ENCODE results near the gene DYNLRB1. TPM values are rescaled to one million over a fixed set of nuclear protein-coding genes. Genes with fewer than 3 reads are reported as not detected.
"Not testable (repeated sequence)": the region's sequence is repeated elsewhere in the genome, so short reads cannot be mapped to it uniquely, and the experiment has no call there.

Gene DYNLRB1
- total and polyA plus RNA-seq, 11 donors, result 129 to 405 (median 147) TPM

DNA sequence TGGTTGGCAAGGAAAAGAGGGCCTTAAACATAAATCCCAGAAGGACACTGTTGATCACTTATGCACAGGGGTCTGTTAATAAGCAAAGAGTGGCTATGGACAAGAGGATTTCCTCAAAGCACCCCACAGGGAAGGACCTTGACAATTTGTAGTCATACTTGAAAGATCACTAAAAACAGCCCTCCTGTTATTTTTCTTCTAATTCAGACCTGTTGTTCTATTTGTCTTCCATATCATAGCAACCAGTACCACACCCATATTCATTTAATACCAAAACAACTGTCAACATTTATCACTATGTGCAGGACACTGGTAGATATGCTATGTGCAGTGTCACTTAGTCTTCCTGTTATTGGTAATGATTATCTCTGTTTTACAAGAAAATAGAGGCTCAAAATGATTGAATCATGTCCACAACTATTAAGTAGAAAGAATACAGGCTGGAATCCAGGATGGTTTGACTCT is 3.2 kb upstream of the DYNLRB1 start:
- no peak for ATAC-seq
- Histone ChIP-seq H3K9me3 (no peaks in the 10 kb centered on the region), H3K36me3 (peaks cover 0 to 42% (median 26%) of the 10 kb centered on the region in 9 donors), H3K4me3 (no peak overlapping the region), H3K27me3 (no peaks in the 10 kb centered on the region), H3K27ac (no peak overlapping the region), H3K4me1 (peaks cover 0 to 36% (median 17%) of the 10 kb centered on the region in 12 donors)
- TF ChIP-seq CTCF (IDR thresholded peaks at IDR 0.05) (no peak), POLR2A (IDR thresholded peaks at IDR 0.05) (no peak)
- no peak for DNase-seq
- intact Hi-C loops (cut with DNase I), result loop anchor here in 1 of 10 donors (10.0 kb wide), 1 partner anchor 198 kb away; no protein-coding TSS in a partner anchor

DNA sequence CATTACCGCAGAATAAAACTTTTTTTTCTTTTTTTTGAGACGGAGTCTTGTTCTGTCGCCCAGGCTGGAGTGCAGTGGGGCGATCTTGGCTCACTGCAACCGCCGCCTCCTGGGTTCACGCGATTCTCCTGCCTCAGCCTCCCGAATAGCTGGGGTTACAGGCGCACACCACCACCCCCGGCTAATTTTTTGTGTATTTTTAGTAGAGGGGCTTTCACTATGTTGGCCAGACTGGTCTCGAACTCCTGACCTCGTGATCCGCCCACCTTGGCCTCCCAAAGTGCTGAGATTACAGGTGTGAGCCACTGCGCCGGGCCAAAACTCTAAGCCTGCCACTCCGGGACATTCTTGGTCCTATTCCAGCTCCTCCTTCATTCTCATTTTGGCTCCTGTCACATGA is 2.2 kb upstream of the DYNLRB1 start:
- H3K36me3 ChIP-seq, result peaks cover 0 to 35% (median 16%) of the 10 kb centered on the region in 9 donors
- intact Hi-C loops (cut with DNase I), result loop anchor here in 1 of 10 donors (10.0 kb wide), 1 partner anchor 199 kb away; no protein-coding TSS in a partner anchor

DNA sequence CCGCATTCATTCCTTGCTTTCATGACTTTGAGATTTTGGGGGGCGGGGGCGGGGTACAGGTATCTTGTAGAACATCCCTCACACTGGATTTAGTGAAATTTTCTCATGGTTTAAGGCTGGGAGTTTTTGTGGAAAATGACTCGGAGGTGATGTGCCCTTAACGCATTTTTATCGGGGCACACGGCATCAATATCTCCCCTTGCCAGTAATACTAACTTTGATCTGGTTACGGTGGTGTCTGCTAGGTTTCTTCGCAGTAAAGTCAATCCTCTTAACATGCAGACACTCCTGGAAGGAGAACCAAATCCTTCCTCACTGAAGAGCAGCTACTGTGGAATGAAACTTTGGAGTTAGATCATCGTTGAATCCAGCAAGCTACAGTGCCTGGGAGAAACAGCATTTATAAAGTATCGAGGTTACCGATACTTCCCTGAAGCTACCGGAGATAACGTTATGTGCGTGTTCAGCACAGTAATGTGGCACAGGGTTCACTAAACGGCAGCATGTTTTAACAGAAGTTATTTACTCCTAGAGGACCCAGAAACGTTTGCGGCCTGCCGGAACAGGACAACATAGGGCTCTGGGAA is 1.2 kb upstream of the DYNLRB1 start:
- Histone ChIP-seq H3K36me3 (peaks cover 0 to 35% (median 15%) of the 10 kb centered on the region in 9 donors), H3K27me3 (no peaks in the 10 kb centered on the region), H3K4me1 (peaks cover 0 to 48% (median 25%) of the 10 kb centered on the region in 12 donors), H3K27ac (peak overlapping the region in 11 of 12 donors; percentile 20 to 99 (median 95)), H3K9me3 (no peaks in the 10 kb centered on the region), H3K4me3 (peak overlapping the region; percentile 56 to 95 (median 80))
- no peak for ATAC-seq
- DNase-seq, result no peak
- intact Hi-C loops (cut with DNase I), result loop anchor here in 2 of 10 donors (5.0 to 10.0 kb wide), 2 partner anchors 200 to 203 kb away; no protein-coding TSS in a partner anchor
- 30 to 47% (median 37%) methylated on average over 19 of the region's 19 CpGs for WGBS, 4 donors
- TF ChIP-seq CTCF (IDR thresholded peaks at IDR 0.05) (no peak), POLR2A (IDR thresholded peaks at IDR 0.05) (no peak)

More for the DNA sequence above, 2.2 kb upstream of the DYNLRB1 start:
- 87 to 92% (median 88%) methylated on average over 17 of the region's 17 CpGs for WGBS, 4 donors
- H3K4me1 ChIP-seq, result peaks cover 0 to 44% (median 24%) of the 10 kb centered on the region in 12 donors
- not testable (repeated sequence) for H3K27me3 ChIP-seq, H3K9me3 ChIP-seq, ATAC-seq, H3K27ac ChIP-seq, H3K4me3 ChIP-seq, DNase-seq

- WGBS, 4 donors, result 3 to 16% (median 10%) methylated on average over 32 to 36 of the region's 36 CpGs
- ATAC-seq, result peak; percentile 28 to 54 (median 50)
- intact Hi-C loops (cut with DNase I), result loop anchor here in 4 of 10 donors (2.0 to 10.0 kb wide), 4 partner anchors 201 to 213 kb away; partner anchors contain the start of gene AHCY (in 1 of the 4)
- Histone ChIP-seq H3K4me3 (peak overlapping the region; percentile 56 to 95 (median 80)), H3K4me1 (peaks cover 0 to 49% (median 29%) of the 10 kb centered on the region in 12 donors), H3K27ac (peak overlapping the region; percentile 89 to 99 (median 95)), H3K27me3 (no peaks in the 10 kb centered on the region), H3K9me3 (no peaks in the 10 kb centered on the region), H3K36me3 (peaks cover 0 to 34% (median 18%) of the 10 kb centered on the region in 9 donors)
- TF ChIP-seq CTCF (IDR thresholded peaks at IDR 0.05) (no peak), POLR2A (IDR thresholded peaks at IDR 0.05) (no peak)
- DNase-seq, result peak in 2 of 5 donors; percentile 27 to 39
Measured at GRCh38 chr20:34515484-34516246, 557 bp upstream of the DYNLRB1 start.
